H1 (cell line): ENCODE measurements around the gene CELA1. TPM values are rescaled to one million over a fixed set of nuclear protein-coding genes. Genes with fewer than 3 reads are reported as not detected.

Experiments
- CTCF ChIA-PET: fragments of 300-600 bp; sonication (Branson Sonifier 250); formaldehyde crosslinking; loops from one replicate; lab custom pipeline; 2021; ENCODE audit not compliant: partially characterized antibody; lab: Charles Lee
- POLR2A ChIA-PET: fragments of 300-600 bp; sonication (Branson Sonifier 250); formaldehyde crosslinking; loops from one replicate; lab custom pipeline; 2021; ENCODE audit warnings: inconsistent platforms; ENCODE audit not compliant: partially characterized antibody; lab: Charles Lee
- DNase-seq, 2 experiments: peaks; one replicate each; pipeline versions ENCODE4 v3.0.0 to v3.0.0-alpha.2; 2010 to 2022; ENCODE audit warnings: low spot score in 2 of 2, low read depth in 1 of 2, mixed read lengths in 1 of 2
- FAIRE-seq: peaks from 2 replicates; lab custom pipeline; 2011; peaks lifted over from hg19 to GRCh38; lab: Jason Lieb, UNC
- H2AFZ ChIP-seq: 2 replicates; pipeline ENCODE4 v1.8.1; 2012; ENCODE audit warnings: low read length, inconsistent platforms
- H2AK5ac ChIP-seq: 2 replicates; pipeline ENCODE4 v1.6.1; 2013; ENCODE audit warnings: low read depth, low read length
- H2BK120ac ChIP-seq: replicated peaks from 2 replicates; pipeline ENCODE3; 2013; ENCODE audit warnings: low read depth, low read length, inconsistent platforms
- H2BK12ac ChIP-seq: 2 replicates; pipeline ENCODE4 v1.6.1; 2013; ENCODE audit warnings: low read depth, low read length
- H2BK15ac ChIP-seq: 2 replicates; pipeline ENCODE4 v1.6.1; 2013; ENCODE audit warnings: low read length
- H2BK20ac ChIP-seq: 2 replicates; pipeline ENCODE4 v1.6.1; 2013; ENCODE audit warnings: low read length
- H2BK5ac ChIP-seq: 2 replicates; pipeline ENCODE4 v1.6.1; 2013; ENCODE audit warnings: low read depth, low read length
- H3K14ac ChIP-seq: 2 replicates; pipeline ENCODE4 v1.6.1; 2013; ENCODE audit warnings: inconsistent platforms; ENCODE audit not compliant: insufficient read length
- H3K18ac ChIP-seq: 2 replicates; pipeline ENCODE4 v1.6.1; 2013; ENCODE audit warnings: low read length; ENCODE audit errors: extremely low read depth
- H3K23ac ChIP-seq: 2 replicates; pipeline ENCODE4 v1.6.1; 2013; ENCODE audit warnings: inconsistent platforms; ENCODE audit not compliant: insufficient read length
- H3K23me2 ChIP-seq: 2 replicates; pipeline ENCODE4 v1.6.1; 2013; ENCODE audit warnings: low read depth, low read length
- H3K27ac ChIP-seq: 2 replicates; pipeline ENCODE4 v1.6.1; 2011; ENCODE audit warnings: low read depth, low read length, inconsistent platforms
- H3K27me3 ChIP-seq, 4 experiments: replicated peaks in 1 of 4; 1 replicate in 1 of 4; 2 replicates in 3 of 4; pipeline versions ENCODE4 v1.6.1 to v1.8.1; 2011 to 2013; ENCODE audit warnings: low read length in 3 of 4, mild to moderate bottlenecking in 3 of 4, inconsistent platforms in 2 of 4, mixed read lengths in 2 of 4, moderate library complexity in 1 of 4; ENCODE audit not compliant: control insufficient read depth in 3 of 4, insufficient read depth in 3 of 4; ENCODE audit errors: extremely low read depth in 1 of 4
- H3K36me3 ChIP-seq, 4 experiments: 2 replicates each; pipeline versions ENCODE4 v1.6.1 to v1.8.1; 2011 to 2013; ENCODE audit warnings: mild to moderate bottlenecking in 4 of 4, low read length in 3 of 4, moderate library complexity in 2 of 4, control low read depth in 1 of 4, inconsistent platforms in 1 of 4; ENCODE audit not compliant: insufficient read depth in 4 of 4, control insufficient read depth in 2 of 4
- H3K4ac ChIP-seq: replicated peaks from 2 replicates; pipeline ENCODE3; 2013; ENCODE audit warnings: low read length, low read depth, mixed read lengths, inconsistent platforms; ENCODE audit not compliant: insufficient read length
- H3K4me1 ChIP-seq, 4 experiments: replicated peaks in 1 of 4; 1 replicate in 1 of 4; 2 replicates in 3 of 4; pipeline versions ENCODE4 v1.6.1 to v1.8.1; 2011 to 2013; ENCODE audit warnings: low read length in 3 of 4, inconsistent platforms in 2 of 4, mixed read lengths in 1 of 4; ENCODE audit not compliant: insufficient read depth in 4 of 4, control insufficient read depth in 3 of 4
- H3K4me2 ChIP-seq, 2 experiments: 2 replicates each; pipeline versions ENCODE4 v1.6.1 to v1.8.1; 2011 to 2013; ENCODE audit warnings: low read depth in 2 of 2, low read length in 2 of 2, control low read depth in 1 of 2, inconsistent platforms in 1 of 2, mild to moderate bottlenecking in 1 of 2; ENCODE audit not compliant: insufficient read depth in 1 of 2
- H3K4me3 ChIP-seq, 4 experiments: fragments of 200-600, 300-600 bp in 1 of 4; sonication (generic), shearing (Covaris generic), sonication (Bioruptor Twin) in 1 of 4; 2 replicates each; pipeline versions ENCODE4 v1.5.1 to v1.8.1; 2011 to 2016; ENCODE audit warnings: low read length in 4 of 4, low read depth in 3 of 4, control low read depth in 2 of 4, inconsistent platforms in 2 of 4, mild to moderate bottlenecking in 2 of 4, mixed read lengths in 1 of 4, moderate library complexity in 1 of 4; ENCODE audit not compliant: insufficient read depth in 2 of 4; ENCODE audit errors: extremely low read depth in 1 of 4
- H3K56ac ChIP-seq: replicated peaks from 2 replicates; pipeline ENCODE3; 2013; ENCODE audit warnings: low read depth, mild to moderate bottlenecking, mixed read lengths, low read length, inconsistent platforms; ENCODE audit not compliant: insufficient read length
- H3K79me1 ChIP-seq: 2 replicates; pipeline ENCODE4 v1.6.1; 2013; ENCODE audit warnings: low read depth, low read length, control low read depth
- H3K79me2 ChIP-seq, 2 experiments: 2 replicates each; pipeline versions ENCODE4 v1.6.1 to v1.8.1; 2012 to 2013; ENCODE audit warnings: low read length in 2 of 2, mild to moderate bottlenecking in 2 of 2, inconsistent platforms in 1 of 2; ENCODE audit not compliant: insufficient read depth in 2 of 2, control insufficient read depth in 1 of 2
- H3K9ac ChIP-seq, 4 experiments: replicated peaks in 1 of 4; 1 replicate in 1 of 4; 2 replicates in 3 of 4; pipeline versions ENCODE4 v1.6.1 to v1.8.1; 2011 to 2013; ENCODE audit warnings: low read depth in 3 of 4, low read length in 3 of 4, control low read depth in 2 of 4, mild to moderate bottlenecking in 2 of 4, moderate library complexity in 2 of 4, inconsistent platforms in 1 of 4; ENCODE audit errors: extremely low read depth in 1 of 4
- H3K9me3 ChIP-seq, 2 experiments: 2 replicates each; pipeline versions ENCODE4 v1.6.1 to v1.8.1; 2012 to 2013; ENCODE audit warnings: mild to moderate bottlenecking in 2 of 2, moderate library complexity in 2 of 2, control low read depth in 1 of 2, inconsistent platforms in 1 of 2, low read depth in 1 of 2, low read length in 1 of 2, mixed read lengths in 1 of 2; ENCODE audit not compliant: insufficient read depth in 2 of 2
- H4K20me1 ChIP-seq, 2 experiments: replicated peaks in 1 of 2; 2 replicates each; pipeline versions ENCODE3 to v1.8.1; 2011 to 2013; ENCODE audit warnings: inconsistent platforms in 2 of 2, low read length in 2 of 2, mild to moderate bottlenecking in 1 of 2; ENCODE audit not compliant: insufficient read depth in 2 of 2, control insufficient read depth in 1 of 2
- H4K5ac ChIP-seq: 2 replicates; pipeline ENCODE4 v1.6.1; 2013; ENCODE audit warnings: low read length, low read depth, mixed read lengths, inconsistent platforms; ENCODE audit not compliant: insufficient read length
- H4K8ac ChIP-seq: 2 replicates; pipeline ENCODE4 v1.8.0; 2013; ENCODE audit warnings: mild to moderate bottlenecking, moderate library complexity, low read length, inconsistent platforms; ENCODE audit not compliant: insufficient read depth; ENCODE audit errors: extremely low read depth
- H4K91ac ChIP-seq: replicated peaks from 2 replicates; pipeline ENCODE3; 2013; ENCODE audit warnings: low read length, mixed read lengths, inconsistent platforms; ENCODE audit not compliant: insufficient read length
- CHD1 ChIP-seq: IDR thresholded peaks from 2 replicates; pipeline ENCODE4 v1.6.1; 2012; ENCODE audit warnings: low read depth, low read length, improper control_type of control experiment
- NANOG ChIP-seq: IDR thresholded peaks from 2 replicates; pipeline ENCODE4 v1.6.1; 2011; ENCODE audit warnings: low read length, low read depth, mild to moderate bottlenecking, inconsistent platforms; ENCODE audit not compliant: insufficient read depth, poor library complexity, severe bottlenecking
- NRF1 ChIP-seq: IDR thresholded peaks from 2 replicates; pipeline ENCODE4 v1.6.1; 2011; ENCODE audit warnings: mild to moderate bottlenecking, low read depth, low read length, improper control_type of control experiment
- SRF ChIP-seq: IDR thresholded peaks from 2 replicates; pipeline ENCODE4 v1.6.1; 2011; ENCODE audit warnings: mild to moderate bottlenecking, low read depth, low read length, moderate library complexity
- SUZ12 ChIP-seq: fragments of 200-600 bp; sonication (generic); IDR thresholded peaks from 2 replicates; pipeline ENCODE4 v1.6.1; 2012; ENCODE audit warnings: mild to moderate bottlenecking, inconsistent platforms, low read length, moderate library complexity, mixed read lengths
- TBP ChIP-seq: IDR thresholded peaks from 2 replicates; pipeline ENCODE4 v1.6.1; 2011; ENCODE audit warnings: low read depth, low read length, improper control_type of control experiment
- WGBS, 2 experiments: shearing (Covaris generic) in 1 of 2; methylation state at CpG; one replicate each; pipeline versions ENCODE4 v1.1.6 to v1.1.7; 2013 to 2015; ENCODE audit warnings: low lambda C conversion rate in 2 of 2, mixed read lengths in 2 of 2, inconsistent platforms in 1 of 2, low coverage in 1 of 2, missing lambda C conversion rate in 1 of 2; ENCODE audit not compliant: insufficient replicate concordance in 2 of 2, insufficient coverage in 1 of 2, insufficient read length in 1 of 2; ENCODE audit errors: extremely low coverage in 1 of 2, missing lambda C conversion rate in 1 of 2; 5-methylcytosine and 5-hydroxymethylcytosine counted together
- polyA plus RNA-seq, 7 experiments: library from polyadenylated mRNA; depleted of rRNA in 3 of 7; stranded (reverse) in 5 of 7; unstranded in 2 of 7; fragments of >200 nt in 5 of 7; fragments of 200-250 nt in 2 of 7; gene quantifications; 1 replicate in 5 of 7; 2 replicates in 1 of 7; 4 replicates in 1 of 7; pipeline versions ENCODE4 v1.2.1 to v1.2.3, GENCODE V29; 2011 to 2013; ENCODE audit warnings: missing spikeins in 2 of 7, mixed read lengths in 2 of 7
- total RNA-seq: library from RNA; stranded (reverse); fragmentation: NEBNext Ultra II Directional; extraction: Animal tissue kit (Norgen Biotek cat#: 25700); gene quantifications from 2 replicates; pipeline ENCODE4 v1.2.1, GENCODE V29; 2021
- TF ChIP-seq, protein P1 (sequence below): IDR thresholded peaks from 2 replicates; pipeline ENCODE4 v1.6.1; 2012; ENCODE audit warnings: inconsistent platforms
- TF ChIP-seq, protein P2 (sequence below): IDR thresholded peaks from 2 replicates; pipeline ENCODE4 v1.6.1; 2012; ENCODE audit warnings: inconsistent platforms

The CELA1 gene
- total and polyA plus RNA-seq, 2 of the 8 experiments (the other 6 are each of a cell fraction or from before 2014, with no cell fraction given) = 0.09 TPM; not detected in 1

DNA sequence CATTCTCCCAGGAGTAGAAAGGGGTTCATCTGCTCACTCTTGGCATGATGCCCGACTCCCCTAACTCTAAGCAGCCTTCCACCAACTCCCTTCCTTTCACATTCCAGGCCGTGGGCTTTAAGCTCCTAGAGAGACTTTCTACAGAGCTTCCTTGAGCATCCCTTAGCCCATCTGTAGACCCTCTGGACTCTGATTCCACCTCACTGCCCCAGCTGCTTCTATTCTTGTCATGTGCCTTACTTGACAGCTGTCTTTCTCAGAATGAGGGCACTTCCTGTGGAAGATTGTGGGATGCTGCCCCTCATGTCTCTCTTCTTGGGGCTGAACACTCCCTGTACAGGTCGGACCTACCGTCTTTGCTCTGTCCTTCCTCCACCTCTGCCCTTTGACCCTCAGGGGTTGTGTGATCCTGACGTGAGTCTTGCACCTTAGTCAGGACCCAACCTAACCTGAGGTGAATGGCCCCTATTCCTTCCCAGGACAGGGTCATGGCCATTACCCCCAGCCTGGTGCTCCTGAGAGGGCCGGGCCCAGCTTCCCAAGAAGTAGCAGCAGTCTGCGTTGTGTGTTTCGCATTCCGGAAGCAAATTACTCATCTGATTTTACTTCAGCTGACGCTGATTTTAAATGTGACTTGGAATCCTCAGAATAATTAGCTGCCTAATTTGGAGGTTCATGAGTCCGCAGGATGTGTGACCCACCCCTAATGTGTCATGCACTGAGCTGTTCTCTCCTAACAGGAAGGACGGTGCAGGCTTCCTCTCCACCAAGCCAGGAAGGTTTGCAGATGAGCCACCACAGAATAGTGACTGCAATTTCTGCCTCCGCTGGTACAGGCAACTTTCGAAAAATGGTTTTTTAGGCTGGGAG is 47.4 kb upstream of the CELA1 start:
- TF ChIP-seq TBP (no peak), SRF (no peak), SUZ12 (no peak), NRF1 (no peak), NANOG (no peak), CHD1 (no peak)
- TF ChIP-seq, protein P1, sequence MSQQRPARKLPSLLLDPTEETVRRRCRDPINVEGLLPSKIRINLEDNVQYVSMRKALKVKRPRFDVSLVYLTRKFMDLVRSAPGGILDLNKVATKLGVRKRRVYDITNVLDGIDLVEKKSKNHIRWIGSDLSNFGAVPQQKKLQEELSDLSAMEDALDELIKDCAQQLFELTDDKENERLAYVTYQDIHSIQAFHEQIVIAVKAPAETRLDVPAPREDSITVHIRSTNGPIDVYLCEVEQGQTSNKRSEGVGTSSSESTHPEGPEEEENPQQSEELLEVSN = no peak
- TF ChIP-seq, protein P2, sequence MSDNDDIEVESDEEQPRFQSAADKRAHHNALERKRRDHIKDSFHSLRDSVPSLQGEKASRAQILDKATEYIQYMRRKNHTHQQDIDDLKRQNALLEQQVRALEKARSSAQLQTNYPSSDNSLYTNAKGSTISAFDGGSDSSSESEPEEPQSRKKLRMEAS = no peak
- no peak overlapping the region for H4K5ac ChIP-seq
- no peaks in the 10 kb centered on the region for H3K9me3 ChIP-seq
- no peak overlapping the region for H2AFZ ChIP-seq
- H3K79me1 ChIP-seq = no peaks in the 10 kb centered on the region
- no peak overlapping the region for H2BK20ac ChIP-seq
- H3K4me3 ChIP-seq = no peak overlapping the region
- no peak for FAIRE-seq
- H3K4me2 ChIP-seq = no peak overlapping the region; a peak in 1 of 4 replicates
- H2BK15ac ChIP-seq = no peak overlapping the region
- ChIA-PET CTCF (interaction anchor here (0.6 to 1.5 kb wide), 3 partner anchors 9 to 438 kb away, joined by 3 to 4 read pairs (median 3); no protein-coding TSS in a partner anchor), POLR2A (interaction anchor here (0.7 to 1.1 kb wide), 2 partner anchors 17 to 19 kb away, joined by 3 read pairs; no protein-coding TSS in a partner anchor)
- H2BK5ac ChIP-seq = no peak overlapping the region
- peaks cover 0 to 13% (median 2%) of the 10 kb centered on the region in 4 experiments; a peak in 2 of 8 replicates for H3K36me3 ChIP-seq
- H3K79me2 ChIP-seq = no peaks in the 10 kb centered on the region
- no peak overlapping the region for H3K4ac ChIP-seq
- peaks cover 3 to 9% (median 5%) of the 10 kb centered on the region in 4 experiments; a peak in 6 of 7 replicates for H3K4me1 ChIP-seq
- H3K27ac ChIP-seq = no peak overlapping the region
- no peak overlapping the region for H3K18ac ChIP-seq
- no peak overlapping the region for H3K56ac ChIP-seq
- no peak overlapping the region for H4K8ac ChIP-seq
- no peak overlapping the region for H3K9ac ChIP-seq
- H2BK12ac ChIP-seq = no peak overlapping the region
- H3K14ac ChIP-seq = no peak overlapping the region
- DNase-seq = no peak
- H3K23me2 ChIP-seq = peaks cover 5% of the 10 kb centered on the region; the same call in 1 of the 2 replicates
- H2AK5ac ChIP-seq = no peak overlapping the region
- no peaks in the 10 kb centered on the region for H4K20me1 ChIP-seq
- H2BK120ac ChIP-seq = no peak overlapping the region
- WGBS, 2 experiments = 92% methylated on average over 14 of the region's 14 CpGs; no CpG with 5 or more reads in 1 of the 2 experiments
- H3K23ac ChIP-seq = no peak overlapping the region
- no peaks in the 10 kb centered on the region for H3K27me3 ChIP-seq
- H4K91ac ChIP-seq = no peak overlapping the region
